ENCODE data around the gene DYDC2.
"Not testable (repeated sequence)": the region's sequence is repeated elsewhere in the genome, so short reads cannot be mapped to it uniquely, and the experiment has no call there.

The DYDC2 gene, protein sequence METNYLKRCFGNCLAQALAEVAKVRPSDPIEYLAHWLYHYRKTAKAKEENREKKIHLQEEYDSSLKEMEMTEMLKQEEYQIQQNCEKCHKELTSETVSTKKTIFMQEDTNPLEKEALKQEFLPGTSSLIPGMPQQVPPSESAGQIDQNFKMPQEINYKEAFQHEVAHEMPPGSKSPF

DNA sequence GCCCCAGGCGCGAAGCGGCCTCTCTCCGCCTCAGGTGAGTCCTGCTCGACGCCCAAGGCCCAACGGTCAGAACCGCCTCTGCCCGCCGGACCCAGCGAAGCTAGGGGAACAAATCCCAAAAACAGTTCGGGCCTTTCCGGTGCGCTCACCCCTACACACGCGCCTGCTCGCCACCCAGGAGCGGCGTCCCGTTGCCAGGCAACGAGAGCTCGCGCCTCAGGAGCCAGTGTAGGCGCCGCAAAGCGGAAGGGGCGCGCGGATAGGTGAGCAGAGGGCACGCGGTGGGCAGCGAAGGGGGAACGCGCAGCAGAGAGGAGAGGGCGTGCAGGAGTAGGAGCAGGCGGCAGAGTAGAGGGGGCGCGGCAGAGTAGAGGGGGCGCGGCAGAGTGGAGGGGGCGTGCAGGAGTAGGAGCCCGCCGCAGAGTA is at the start of gene DYDC2, which contains the start of gene DYDC1:
Gene DYDC2, plus strand, starts transcription at position 219 of the 426 bp plus-strand sequence. CDS start 5,663 bp downstream, outside the sequence.
Gene DYDC1, minus strand, starts transcription at position 193 of the 426 bp plus-strand sequence. CDS start 4,154 bp downstream, outside the sequence.
- no peak for DNase-seq (ENCODE audit: low read depth)

DNA sequence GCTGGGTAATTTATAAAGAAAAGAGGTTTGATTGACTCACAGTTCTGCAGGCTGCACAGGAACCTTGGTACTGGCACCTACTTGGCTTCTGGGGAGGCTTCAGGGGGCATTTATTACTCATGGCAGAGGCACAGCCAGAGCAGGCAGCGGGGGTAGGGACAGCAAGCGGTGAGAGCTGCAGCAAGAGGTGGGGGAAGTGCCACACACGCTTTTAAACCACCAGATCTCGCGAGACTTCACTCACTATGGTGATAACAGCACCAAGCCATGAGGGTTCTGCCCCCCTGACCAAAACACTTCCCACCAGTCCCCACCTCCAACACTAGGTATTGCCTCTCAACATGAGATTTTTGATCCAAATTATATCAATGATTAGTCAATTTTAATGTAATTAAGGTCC is 43.1 kb upstream of the DYDC2 start:
- no peak for DNase-seq (ENCODE audit: low read depth)

DNA sequence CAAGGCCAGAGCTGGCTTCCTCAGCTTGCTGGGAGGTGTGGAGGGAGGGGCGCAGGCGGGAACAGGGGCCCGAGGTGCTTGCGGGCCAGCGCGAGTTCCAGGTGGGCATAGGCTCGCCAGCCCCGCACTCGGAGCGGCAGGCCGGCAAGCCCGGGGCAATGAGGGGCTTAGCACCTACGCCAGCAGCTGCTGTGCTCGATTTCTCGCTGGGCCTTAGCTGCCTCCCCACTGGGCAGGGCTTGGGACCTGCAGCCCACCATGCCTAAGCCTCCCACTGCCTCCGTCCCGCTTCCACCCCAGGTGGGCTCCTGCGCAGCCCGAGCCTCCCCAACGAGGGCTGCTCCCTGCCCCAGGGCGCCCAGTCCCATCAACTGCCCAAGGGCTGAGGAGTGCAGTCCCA is 41.2 kb upstream of the DYDC2 start:
- DNase-seq (ENCODE audit: low read depth), result no peak

DNA sequence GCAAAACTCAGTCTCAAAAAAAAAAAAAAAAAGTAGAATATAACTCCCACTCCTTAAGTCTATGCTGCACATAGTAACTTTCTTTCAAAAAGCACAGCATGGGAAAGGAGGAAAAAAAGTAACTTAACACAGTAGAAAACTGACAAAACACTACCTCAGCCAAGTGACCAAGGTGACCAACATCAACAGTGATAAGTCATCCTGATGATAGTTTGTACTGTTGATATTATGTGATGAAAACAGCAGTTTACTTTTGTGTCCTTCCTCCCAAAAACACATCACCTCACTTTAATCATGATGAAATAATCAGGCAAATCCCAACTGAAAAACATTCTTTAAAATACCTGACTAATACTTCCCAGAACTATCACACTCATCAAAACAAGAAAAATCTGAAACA is 37.8 kb upstream of the DYDC2 start:
- DNase-seq (ENCODE audit: low read depth), result no peak

DNA sequence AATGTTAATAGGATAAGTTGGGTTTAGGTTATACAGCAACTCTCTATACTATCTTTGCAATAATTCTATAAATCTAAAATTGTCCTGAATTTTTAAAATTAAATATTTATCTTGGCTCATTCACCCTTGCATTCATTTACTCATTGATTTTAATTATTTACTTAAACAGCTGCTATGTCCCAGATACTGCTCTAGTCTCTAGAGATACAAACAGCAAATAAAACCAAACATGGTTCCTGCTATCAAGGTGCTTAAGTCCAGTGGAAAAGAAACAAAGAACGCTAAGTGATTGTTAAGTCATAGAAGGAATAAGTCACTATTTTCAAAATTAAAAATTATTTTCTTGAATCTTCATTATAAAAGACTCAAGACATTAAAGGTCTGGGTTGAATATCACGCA is 37.3 kb upstream of the DYDC2 start:
- no peak for DNase-seq (ENCODE audit: low read depth)

DNA sequence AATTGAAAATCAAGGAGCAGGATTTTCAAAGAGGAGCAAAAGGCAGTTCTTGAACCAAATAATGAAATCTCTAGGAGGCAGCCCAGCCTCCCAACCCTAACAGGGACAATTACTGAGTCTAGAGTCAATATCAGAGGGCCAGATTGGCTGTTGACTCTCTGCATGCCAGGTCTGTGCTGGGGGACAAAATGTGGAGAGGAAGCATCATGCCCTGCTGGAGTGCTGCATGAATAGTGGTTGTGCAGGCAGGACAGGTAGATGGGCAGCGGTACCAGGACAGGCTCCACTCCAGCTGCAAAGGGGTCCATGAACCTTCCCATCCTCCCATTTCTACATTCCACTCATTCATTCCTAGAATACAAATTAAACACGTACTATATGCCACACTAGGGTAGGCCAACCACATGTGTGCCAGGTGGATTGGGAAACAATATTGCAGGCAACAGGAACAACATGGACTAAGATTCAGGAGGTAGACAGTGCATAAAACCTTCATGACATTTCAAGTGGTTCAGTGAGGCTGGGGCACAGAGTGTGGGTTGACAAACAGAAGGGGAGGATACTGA is 36.8 kb upstream of the DYDC2 start:
- no peak for DNase-seq (ENCODE audit: low read depth)

DNA sequence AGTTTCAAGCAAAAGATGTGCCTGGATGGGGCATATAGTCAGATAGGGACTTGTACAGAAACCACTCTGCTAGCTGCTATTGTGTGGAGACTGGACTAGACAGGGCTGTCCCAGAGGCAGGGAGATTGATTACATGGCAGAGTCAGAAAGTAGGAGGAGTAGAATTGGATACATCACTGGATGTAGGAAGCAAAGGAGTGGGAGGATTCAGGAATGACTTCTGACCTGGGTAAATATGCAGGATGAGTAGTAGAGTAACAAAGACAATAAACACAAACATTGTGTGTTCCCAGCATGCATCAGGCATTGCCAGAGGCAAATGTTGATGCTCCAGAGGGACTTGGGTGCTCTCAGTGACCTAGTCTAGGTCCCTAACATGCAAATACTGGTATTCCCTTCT is 36.2 kb upstream of the DYDC2 start:
- DNase-seq (ENCODE audit: low read depth), result no peak

DNA sequence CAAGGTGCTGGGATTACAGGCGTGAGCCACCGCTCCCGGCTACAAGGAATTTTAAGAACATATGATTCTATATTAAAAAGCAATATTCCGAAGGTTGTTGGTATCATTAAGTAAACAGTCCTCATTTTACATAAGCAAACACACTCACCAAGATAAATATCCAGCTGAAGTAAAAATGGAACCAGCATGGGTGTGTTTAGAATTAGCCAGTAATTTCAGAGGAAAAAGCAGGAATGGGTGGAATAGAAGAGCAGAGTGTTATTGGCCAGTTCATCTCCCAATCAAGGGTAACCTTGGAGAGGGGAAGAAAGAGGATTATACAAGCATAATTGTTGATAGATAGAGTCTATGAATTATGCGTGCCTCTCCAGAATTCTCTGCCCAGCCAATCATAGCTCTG is 35.4 kb upstream of the DYDC2 start:
- no peak for DNase-seq (ENCODE audit: low read depth)

DNA sequence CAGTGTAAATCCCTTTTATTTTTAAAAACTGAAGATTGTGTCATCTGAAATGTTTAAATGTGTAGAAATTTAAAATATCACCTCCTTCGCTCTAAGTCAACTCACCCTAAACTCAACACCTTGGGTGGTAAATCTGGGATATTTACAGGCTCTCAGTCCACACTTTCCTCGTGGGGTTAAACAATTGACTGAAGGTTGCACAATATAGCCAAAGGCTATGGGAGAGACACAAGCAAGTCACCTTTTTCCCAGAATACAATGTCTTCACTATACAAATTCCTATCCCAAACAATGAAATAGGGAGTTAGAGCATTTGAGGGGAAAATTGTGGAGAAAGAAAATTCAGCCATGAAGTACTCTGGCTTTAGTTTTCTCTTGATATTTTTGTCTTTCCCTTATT is 34.4 kb upstream of the DYDC2 start:
- DNase-seq (ENCODE audit: low read depth), result no peak

DNA sequence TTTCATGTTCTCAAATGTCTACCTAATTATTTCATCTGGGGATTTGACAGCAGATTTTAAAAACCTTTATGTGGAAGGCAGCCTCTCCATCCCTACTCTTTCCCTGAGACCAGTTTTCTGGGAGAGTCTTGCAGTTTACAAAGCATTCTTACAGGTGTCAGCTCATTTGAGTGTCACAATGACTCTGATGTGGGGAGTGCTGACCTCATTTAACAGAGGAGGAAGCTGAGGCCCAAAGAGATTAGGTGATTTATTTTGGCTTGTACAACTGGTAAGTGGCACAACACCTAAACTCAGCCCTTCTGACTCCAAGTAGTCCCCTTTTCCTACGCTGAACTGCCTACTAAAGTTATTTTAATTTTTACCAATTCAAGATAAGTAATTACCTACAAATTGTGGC is 33.9 kb upstream of the DYDC2 start:
- DNase-seq (ENCODE audit: low read depth), result no peak

DNA sequence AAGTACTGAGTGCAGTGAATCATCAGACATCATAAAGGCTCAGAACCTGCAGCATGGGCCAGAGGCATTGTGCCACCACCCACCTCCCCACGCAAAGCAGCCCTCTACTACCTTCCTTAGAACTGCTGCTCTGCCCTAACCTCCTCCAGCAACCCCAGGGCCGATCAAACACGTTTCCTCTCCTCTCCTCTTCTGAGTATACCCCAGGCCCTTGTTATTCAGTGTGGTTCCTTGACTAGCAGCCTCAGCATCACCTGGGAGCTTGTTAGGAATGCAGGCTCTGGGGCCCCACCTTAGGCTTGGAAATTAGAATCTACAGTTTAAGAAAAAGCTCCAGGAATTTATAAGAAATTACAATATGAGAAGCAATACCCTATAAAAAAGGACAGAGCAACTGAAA is 33.3 kb upstream of the DYDC2 start:
- no peak for DNase-seq (ENCODE audit: low read depth)

DNA sequence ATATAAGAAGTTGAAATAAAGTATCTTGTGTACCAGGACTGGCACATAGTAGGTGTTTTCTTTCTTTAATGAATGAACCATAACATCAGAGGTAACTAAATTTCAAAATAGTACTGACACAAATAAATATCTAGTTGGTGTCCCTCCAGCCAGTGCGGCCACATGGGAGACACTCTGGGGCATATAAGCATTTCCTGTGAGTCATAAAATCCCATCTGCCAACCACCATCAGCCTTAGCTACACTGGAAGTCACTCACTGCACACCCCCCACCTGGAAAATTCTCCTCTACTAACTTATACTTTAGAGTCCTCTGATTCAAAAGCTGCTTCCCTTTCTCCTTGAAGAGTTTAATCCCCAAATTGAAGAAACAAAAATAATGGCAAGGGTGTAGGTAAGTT is 32.5 kb upstream of the DYDC2 start:
- no peak for DNase-seq (ENCODE audit: low read depth)

DNA sequence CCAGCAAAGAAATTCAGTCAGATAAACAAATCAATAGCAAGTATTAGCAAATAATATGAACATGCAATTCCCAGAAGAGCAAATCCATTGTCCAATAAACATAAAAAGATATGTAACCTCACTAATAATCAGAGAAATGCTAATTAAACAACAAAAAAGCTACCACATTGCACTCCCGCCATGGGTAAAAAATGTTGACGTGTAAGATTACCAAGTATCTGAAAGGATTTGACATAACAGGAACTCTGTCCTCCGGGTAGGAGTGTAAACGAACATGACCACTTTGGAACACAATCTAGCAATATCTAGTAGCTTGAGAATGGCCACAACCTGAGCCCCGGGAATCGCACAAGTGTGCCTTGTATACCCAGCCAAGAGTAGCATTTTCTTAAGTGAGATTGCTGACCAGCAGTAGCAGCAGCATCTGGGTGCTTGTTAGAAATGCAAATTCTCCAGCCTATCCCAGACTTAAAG is 31.7 kb upstream of the DYDC2 start:
- no peak for DNase-seq (ENCODE audit: low read depth)

DNA sequence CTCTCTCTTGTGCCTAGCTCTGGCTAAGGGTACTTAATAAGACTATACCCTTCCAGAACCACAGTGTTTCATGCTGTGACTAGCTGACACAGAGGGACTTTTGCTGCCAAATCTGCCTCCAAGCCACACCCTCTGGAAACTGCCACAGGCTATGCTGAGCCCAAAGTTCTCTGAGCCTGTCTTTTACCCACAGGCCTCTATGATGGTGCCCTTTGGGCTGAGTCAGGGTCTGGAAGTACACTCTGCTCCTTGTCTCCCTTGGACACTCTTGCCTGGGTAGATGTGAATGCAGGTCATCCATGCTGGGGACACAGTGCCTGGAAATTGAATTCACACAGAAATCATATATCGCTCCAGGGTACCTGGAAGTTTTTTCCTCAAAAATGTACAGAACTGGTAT is 22.6 kb upstream of the DYDC2 start:
- DNase-seq (ENCODE audit: low read depth), result no peak

DNA sequence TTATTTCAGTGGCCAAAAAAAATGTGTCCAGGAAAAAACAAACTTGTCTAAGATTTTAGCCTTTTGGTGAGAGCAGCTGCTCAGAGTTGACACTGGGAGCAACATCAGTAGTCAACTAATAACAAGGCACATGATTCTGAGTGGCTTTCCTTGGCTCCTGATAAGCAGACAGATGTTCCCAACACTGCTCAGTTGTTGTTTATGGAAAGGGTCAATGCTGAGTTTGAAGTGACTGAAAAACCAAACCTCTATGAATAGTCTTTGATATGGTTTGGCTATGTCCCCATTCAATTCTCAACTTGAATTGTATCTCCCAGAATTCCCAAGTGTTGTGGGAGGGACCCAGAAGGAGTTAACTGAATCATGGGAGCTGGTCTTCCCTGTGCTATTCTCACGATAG is 12.3 kb upstream of the DYDC2 start:
- no peak for DNase-seq (ENCODE audit: low read depth)

DNA sequence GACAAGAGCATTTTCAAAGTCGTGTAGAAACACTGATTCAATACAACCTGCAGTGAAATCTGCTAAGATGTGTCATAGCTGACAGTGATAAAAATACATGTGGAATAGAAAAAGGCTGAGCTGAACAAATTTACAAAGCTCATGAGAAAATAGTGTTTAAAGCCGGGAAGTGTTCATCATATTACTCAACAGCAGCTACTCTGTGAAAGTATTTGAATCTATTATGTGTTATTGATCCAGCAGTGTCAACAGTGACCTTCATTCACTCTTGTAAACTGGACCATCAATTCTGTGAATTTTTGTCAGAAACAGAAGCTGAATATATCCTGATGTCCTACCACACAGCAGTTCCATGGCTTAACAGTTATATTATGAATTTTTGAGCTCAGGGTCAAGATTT is 11.7 kb upstream of the DYDC2 start:
- no peak for DNase-seq (ENCODE audit: low read depth)

DNA sequence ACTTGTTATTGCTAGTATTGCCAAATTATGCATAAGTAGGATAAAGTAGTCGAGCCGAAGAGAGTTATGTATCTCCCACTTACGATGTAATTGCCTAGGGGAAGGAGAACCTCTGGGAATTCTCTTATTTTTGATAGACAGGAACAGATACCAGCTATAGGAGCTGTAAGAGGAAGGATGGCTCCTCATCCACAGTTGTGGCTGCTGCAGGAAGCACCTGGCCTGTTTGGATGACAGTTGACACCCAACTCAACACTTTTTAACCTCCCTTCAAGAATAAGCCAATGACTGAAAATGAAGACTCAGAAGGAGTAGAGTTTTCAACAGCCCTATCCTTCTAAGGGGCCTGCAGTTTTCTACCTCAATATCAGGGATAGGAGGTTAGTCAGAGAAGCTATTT is 6.3 kb upstream of the DYDC2 start:
- no peak for DNase-seq (ENCODE audit: low read depth)

DNA sequence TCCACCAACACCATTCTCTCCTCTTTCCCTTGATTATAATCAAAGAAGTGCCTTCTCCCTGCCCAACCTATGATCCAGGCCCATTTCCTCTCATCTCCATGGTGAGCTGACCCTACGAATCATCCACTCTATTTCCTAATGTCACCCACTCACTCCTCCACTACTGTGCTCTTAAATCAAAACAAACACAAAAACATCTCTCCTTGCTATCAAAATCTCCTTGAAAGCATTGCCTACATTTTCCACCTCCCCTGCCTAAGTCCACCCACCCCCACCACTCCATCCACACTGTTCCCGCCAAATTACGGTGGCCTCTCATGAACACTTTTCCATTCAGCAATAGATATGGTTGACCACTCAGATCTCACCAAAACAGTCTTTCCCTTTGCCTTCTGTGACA is 5.4 kb upstream of the DYDC2 start:
- no peak for DNase-seq (ENCODE audit: low read depth)

DNA sequence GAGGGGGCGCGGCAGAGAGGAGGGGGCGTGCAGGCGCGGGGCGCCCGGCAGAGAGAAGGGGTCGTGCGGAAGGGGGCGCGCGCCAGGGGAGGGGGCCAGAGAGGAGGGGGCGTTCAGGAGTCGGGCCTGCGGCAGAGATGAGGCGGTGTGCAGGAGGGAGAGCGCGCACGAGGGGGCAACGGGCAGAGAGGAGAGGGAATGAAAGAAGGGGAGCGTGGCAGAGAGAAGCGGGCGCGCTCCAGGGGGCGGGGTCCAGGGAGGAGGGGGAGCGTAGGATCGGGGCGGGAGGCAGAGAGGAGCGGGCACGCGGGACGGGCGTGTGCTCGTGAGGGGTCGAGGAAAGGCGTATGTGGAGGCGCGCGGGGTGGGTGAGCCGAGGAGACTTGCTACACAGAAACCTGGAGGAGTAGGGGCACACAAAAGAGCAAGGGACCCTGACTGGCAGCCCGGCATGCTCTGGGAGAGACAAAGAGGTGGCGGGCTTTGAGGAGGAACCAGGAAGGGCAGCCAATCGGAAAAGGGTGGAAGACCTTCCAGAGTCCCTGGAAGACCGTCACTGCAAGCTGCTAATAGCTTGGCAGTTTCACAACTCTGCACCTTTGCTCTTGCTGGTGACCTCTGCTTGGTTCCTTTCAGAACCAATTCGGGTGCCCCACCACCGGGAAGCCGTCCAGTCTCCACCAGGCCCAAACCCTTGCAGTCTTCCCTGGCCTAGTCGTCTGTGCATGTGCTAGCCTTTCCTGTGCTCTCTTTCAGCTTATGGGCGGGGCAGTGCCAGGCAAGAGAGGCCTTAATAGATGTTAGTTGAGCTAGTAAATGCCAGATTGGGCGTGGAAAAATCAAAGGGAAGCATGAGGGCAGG is 639 bp downstream of the DYDC2 start:
- no peak for DNase-seq (ENCODE audit: low read depth)

DNA sequence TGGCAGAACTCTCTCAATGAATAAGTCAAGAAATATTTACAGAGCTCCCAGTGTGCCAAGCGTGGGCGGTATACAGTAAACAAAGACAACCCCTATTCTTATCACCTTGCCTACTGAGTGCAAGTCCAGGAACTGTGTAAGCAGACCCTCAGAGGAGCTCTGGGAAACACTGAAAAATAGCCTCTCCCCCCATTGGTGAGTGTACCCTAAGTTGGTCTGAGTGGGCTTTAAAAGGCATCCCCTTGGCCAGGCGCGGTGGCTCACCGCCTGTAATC is 1.2 kb downstream of the DYDC2 start:
- no peak for DNase-seq (ENCODE audit: low read depth)

DNA sequence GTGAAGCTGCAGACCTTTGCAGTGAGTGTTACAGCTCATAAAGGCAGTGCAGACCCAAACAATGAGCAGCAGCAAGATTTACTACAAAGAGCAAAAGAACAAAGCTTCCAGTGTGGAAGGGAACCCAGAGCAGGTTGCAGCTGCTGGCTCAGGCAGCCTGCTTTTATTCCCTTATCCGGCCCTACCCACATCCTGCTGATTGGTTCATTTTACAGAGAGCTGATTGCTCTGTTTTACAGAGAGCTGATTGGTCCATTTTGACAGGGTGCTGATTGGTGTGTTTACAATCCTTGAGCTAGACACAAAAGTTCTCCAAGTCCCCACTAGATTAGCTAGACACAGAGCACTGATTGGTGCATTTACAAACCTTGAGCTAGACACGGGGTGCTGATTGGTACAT is 2.3 kb downstream of the DYDC2 start:
- not testable (repeated sequence) for DNase-seq (ENCODE audit: low read depth)

DNA sequence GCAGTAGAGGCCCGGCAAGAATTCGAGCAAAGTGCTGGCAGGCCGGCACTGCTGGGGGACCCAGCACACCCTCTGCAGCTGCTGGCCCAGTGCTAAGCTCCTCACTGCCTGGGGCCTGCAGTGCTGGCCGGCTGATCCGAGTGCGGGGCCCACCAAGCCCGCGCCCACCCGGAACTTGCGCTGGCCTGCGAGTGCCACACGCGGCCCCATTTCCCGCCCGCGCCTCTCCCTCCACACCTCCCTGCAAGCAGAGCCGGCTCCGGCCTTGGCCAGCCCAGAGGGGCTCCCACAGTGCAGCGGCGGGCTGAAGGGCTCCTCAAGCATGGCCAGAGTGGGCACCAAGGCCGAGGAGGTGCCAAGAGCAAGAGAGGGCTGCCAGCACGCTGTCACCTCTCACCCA is 3.1 kb downstream of the DYDC2 start:
- DNase-seq (ENCODE audit: low read depth), result no peak

DNA sequence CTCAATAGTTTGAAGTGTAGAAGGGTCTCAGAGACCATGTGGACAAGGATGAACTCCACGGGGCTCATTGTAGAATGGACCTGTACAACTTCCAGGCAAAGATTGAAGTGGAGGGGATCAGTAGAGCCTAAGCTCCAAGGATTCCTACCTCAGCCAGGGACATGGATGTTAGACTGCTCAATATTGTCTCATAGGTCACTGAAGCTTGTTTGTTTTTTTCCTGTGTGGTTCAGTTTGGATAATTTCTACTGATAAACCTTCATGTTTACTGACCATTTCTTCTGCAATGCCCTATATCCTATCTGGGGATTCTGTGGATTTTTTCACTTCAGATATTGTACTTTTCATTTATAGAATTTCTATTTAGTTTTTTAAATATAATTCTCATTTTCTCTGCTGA is 8.9 kb downstream of the DYDC2 start:
- DNase-seq (ENCODE audit: low read depth), result no peak

DNA sequence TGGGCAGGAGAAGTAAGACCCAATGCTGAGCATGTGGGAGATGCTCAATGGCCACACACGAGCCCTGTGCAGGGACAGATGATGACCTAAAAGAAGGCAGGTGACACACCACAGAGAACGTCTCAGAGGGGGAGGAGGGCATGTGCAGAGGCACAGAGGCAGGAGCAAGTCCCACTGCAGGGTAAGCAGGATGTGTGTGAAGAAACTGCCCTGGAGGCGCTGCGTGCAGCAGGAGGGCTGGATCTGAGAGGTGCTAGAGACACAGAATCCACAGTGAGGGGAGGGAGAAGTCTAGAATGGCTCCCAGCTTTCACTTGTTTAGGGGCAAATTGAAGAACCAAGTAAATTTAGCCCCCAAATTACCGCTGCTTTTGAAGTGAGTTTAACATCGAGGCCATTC is 14.9 kb downstream of the DYDC2 start:
- DNase-seq (ENCODE audit: low read depth), result no peak

All from stromal cell of bone marrow (primary cell).